HG03060 (cell line): ENCODE results near the gene SART3.

Experiments
- ATAC-seq: cut with Tn5 transposase; IDR thresholded peaks from one replicate; pipeline ENCODE4 v1.9.1; 2021; ENCODE audit warnings: low read depth, moderate number of reproducible peaks; ENCODE audit not compliant: unreplicated experiment

SART3 gene, protein sequence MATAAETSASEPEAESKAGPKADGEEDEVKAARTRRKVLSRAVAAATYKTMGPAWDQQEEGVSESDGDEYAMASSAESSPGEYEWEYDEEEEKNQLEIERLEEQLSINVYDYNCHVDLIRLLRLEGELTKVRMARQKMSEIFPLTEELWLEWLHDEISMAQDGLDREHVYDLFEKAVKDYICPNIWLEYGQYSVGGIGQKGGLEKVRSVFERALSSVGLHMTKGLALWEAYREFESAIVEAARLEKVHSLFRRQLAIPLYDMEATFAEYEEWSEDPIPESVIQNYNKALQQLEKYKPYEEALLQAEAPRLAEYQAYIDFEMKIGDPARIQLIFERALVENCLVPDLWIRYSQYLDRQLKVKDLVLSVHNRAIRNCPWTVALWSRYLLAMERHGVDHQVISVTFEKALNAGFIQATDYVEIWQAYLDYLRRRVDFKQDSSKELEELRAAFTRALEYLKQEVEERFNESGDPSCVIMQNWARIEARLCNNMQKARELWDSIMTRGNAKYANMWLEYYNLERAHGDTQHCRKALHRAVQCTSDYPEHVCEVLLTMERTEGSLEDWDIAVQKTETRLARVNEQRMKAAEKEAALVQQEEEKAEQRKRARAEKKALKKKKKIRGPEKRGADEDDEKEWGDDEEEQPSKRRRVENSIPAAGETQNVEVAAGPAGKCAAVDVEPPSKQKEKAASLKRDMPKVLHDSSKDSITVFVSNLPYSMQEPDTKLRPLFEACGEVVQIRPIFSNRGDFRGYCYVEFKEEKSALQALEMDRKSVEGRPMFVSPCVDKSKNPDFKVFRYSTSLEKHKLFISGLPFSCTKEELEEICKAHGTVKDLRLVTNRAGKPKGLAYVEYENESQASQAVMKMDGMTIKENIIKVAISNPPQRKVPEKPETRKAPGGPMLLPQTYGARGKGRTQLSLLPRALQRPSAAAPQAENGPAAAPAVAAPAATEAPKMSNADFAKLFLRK

DNA sequence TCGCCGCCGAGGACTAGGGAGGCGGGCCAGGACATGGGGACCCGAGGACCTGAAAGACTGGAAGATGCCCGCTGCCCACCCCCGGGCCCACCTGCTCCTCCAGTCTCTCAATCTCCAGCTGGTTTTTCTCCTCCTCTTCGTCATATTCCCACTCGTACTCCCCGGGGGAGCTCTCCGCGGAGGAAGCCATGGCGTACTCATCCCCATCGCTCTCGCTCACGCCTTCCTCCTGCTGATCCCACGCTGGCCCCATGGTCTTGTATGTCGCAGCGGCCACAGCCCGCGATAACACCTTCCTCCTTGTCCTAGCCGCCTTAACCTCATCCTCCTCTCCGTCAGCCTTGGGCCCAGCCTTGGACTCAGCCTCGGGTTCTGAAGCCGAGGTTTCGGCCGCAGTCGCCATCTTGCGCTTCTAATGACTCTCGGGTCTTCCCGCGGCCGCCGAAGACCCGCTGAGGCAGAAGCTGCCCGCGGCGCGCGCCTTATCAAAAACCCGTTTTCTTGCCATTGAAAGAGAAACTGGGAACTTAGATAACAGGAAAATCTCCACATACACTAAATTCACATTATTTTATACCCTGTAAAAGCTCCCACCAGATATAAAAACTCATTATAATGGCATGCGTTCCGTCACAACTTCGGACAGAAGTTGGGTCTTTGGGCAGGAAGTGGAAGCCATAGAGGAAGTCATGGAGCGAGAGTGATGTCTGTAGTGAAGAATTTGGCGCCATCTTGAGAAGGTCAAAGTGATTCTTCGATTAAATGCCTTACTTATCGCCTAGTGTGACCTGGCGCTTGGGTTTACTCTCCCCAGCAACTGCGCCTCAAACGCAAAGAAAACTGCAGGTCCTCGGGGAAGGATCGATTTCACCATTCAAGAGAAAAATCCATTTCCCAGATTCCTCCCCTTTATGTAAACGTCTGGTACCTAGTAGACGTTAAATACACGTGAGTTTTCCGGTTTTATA is at the start of gene SART3:
Gene SART3, minus strand, starts transcription at position 422 of the 968 bp plus-strand sequence. Its CDS starts 19 bp downstream, at position 403.
- ATAC-seq = peak; percentile 35

DNA sequence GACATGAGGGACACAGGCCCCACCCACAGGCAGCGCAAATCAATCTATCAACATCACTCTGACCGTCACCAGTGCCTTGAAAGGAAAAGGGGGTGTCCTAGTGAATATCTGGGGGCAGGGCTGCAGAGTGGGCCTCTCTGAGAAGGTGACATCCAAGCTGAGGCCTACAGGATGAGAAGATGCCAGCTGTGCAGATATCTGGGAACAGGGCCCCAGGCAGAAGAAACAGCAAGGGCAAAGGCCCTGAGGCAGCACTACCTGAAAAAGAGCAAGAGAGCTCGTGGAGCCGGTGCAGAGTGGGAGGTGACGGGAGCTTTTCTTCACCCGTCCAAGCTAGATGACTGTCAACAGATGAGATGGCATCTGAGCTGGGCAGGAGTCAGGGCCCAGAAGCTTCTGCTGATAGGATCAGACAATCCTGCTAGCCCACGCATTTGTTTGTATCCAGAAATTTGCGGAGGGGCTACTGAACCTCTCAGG is 49.4 kb upstream of the SART3 start:
- ATAC-seq = no peak

DNA sequence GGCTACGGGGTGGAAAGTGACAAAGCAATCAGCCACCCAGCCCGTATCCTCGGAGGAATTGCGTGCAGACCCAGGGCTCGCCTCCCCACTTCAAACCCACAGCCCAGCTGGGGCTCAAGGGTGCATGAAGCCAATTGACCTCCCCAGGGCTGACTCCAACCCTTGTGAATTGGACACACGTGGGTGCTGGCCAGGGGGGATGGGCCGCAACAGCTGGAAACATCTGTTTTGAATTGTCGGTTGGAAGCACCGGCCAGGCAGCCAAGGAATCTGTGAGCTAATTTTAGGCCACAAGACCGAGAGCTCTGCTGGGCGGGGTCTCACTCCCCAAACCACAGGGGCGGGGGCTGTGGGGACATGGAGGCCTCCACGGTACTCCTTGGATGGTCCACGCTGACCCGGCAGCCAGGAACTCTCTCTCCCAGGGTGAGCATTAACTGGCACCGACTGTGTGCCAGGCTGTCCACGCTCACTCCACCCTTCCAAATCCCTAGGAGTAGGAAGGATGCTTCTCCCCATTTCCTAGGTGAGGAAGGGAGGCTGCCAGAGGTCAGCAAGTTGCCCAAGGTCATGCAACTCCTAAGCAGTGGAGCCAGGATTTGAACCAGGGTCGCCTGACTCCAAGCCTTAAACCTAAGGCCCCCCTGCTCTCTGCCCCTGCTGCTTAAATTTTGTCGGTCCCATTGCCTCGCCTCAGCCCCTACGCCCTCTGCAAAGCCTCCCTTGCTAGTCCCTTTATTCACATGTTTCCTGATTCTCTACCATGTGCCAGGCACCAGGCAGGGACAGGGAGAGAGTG is 48.8 kb upstream of the SART3 start:
- ATAC-seq = no peak

DNA sequence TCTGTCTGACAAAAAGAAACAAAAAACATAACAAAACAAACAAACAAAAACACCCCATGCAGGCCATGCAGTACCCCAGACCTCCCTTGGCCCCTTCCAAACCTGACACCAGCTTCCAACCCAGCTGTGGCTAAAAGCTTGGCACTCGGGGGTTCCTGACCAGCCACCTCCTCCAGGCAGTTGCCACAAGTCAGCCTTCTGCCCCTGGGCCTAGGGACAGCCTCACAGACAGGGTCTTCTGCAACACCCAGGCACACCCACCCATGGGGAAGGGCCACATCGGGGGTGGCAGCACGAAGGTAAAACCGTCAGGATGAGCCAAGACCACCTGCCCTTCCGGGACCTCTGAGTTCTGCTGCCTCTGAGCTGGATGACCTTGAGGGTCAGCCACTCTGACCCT is 47.6 kb upstream of the SART3 start:
- ATAC-seq = no peak

DNA sequence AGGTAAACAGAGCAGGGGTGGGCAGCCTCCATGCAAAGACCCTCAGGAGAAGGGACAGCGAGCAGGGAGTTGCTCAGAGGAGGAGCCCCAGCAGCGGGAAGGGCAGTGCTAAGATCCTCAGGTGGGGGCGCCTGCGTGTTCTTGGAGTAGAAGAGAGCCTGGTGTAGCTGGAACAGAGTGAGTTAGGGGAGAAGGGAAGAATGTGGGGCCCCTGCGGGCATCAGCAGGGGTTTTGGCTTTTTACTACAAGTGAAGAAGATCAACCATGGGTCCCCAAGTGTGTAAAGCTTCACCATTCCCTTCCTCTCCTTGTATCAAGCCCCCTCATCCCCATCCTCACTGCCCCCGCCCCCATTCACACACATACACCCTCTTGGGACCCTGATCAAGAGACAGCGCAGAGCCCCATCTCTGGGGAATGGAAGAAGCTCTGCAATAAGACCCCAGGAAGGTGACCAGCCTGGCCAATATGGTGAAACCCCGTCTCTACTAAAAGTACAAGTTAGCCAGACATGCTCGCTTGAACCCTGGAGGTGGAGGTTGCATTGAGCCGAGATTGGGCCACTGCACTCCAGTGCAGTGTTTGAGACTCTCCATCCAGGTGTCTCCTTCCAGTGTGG is 47.1 kb upstream of the SART3 start:
- ATAC-seq = no peak

DNA sequence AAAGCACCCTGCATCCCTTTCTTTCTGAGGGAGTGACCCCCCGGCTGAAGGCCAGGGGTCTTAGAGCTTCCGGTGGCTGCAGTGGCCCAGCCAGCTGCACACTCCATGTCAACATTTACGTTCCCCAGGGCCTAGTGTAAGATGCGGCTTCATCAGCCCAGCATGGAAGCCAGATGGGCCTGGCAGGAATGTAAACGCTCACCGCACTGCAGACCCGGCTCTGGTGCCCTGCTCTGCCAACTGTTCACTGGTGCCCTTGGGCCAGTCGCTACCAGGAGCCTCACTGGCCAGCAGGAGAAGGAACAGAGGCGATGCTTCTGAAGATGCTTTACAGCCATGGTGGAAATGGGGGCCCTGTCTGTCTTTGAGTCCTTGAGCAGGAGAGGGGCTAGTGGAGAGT is 45.5 kb upstream of the SART3 start:
- ATAC-seq = no peak

DNA sequence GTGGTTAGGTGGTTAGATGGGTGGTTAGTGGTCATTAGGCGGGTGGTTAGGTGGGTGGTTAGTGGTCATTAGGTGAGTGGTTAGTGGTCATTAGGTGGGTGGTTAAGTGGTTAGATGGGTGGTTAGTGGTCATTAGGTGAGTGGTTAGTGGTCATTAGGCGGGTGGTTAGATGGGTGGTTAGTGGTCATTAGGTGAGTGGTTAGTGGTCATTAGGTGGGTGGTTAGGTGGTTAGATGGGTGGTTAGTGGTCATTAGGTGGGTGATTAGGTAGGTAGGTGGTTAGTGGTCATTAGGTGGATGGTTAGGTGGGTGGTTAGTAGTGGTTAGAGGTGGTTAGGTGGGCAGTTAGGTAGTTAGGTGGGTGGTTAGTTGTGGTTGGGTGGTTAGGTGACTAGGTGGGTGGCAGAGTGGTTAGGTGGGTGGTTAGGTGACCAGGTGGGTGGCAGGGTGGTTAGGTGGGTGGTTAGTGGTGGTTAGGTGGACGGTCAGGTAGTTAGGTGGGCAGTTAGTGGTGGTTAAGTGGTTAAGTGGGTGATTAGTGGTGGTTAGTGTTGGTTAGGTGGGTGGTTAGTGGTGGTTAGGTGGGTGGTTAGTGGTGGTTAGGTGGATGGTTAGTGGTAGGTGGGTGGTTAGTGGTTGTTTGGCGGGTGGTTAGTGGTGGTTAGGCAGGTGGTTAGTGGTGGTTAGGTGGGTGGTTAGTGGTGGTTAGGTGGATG is 44.9 kb upstream of the SART3 start:
- no peak for ATAC-seq

DNA sequence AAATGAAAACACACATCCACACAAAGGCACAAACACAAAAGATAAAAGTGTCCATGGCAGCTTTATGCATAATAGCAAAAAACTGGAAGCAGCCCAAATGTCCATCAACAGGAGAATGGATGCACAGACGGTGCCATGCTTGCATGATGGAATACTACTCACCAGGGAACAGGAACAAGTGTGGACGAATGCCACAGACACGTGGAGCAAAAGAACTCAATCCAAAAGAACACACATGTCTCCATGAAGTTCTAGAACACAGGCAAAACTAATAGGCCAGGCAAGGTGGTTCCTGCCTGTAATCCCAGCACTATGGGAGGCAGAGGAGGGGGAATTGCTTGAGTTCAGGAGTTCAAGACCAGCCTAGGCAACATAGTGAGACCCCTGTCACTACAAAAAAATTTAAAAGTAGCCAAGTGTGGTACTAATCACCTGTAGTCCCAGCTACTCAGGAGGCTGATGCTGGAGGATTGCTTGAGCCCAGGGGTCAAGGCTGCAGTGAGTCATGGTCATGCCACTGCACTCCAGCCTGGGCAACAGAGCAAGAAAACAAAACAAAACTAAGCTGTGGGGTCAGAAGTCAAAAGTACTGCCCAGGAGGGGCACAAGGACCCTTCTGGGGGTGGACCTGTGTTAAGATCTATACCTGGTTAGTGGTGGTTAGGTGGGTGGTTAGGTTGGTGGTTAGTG is 44.2 kb upstream of the SART3 start:
- ATAC-seq = no peak

DNA sequence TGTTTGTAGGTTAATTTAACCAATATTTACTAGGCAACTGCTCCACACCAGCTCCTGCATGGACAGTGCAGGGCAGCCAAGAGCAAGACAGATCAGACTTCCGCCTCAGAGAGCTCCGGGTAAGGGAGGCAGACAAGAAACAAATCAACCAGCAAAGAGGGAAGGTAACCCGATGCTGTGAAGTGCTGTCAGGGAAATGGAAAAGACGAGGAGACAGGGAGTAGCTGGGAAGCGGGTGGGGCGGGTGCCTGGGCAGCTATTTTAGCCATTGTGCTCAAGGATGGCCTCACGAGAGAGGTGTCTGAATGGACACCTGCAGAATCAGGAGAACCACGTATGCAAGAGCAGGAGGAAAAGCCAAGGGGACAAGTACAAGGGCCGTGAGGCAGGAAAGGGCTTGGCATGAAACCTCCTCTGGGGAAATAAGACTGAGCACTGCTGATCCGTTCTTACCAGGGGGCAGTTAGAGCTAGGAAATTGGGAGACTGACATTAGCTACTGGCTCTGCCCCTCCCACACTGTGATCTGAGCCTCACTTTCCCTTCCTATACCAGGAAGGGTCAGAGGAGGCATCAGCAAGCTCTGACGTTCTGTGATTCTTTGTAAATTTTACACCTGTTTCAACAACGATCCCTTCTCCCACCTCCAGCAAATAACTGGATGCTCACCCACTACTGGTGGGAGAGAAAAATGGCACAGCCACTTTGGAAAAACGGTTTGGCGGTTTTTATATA is 43.4 kb upstream of the SART3 start:
- no peak for ATAC-seq

DNA sequence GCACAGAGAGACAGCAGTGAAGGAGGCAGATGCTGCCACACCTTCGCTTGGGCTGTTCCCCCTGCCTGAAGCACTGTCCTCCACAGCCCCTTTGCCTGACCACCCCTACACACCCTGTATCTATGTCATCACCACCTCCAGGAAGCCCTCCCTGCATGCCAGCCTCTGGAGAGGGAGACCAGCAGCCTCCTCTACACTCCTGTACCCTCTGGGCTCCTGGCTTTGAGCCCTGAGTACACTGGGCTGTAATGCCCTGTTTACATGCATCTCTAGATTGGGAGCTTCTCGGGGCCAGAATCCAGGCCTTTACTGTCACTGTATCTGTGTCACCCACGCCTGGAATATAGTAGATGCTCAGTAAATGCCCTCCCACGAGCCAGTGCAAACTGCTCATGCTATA is 42.8 kb upstream of the SART3 start:
- ATAC-seq = no peak

DNA sequence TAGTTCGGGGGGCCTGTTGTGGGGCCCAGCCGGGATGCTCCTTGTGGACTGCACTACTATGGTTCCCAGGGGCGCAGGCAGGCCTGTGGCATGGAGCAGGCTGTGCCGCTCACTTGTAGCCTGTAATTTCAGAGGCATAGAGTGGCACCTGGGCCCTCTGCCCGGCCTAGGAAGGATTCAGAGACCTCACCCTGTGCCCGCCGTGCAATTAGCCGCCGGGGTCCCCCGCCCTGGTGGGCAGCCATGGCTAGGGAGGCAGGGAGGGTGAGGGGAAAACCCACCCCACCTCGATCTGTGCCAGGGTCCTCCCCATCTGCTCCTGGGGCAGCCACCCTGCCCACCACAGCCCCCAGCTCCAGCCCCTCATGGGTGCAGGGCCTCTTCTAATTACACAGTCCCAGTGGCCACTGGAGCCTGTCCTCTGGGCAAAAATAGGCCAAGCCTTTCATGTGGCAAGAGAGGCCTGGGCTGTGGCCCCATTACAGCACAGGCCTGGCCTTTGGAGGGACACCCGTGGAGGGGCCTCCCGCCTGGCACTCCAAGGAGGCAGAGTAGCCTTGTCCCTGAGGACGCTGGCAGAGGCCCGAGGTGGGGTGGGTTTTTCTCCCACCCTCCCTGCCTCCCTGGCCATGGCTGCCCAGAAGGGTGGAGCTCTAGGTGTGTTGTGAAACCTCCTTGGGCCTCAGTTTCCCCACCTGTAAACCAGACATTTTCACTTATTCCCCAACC is 42.2 kb upstream of the SART3 start:
- no peak for ATAC-seq

DNA sequence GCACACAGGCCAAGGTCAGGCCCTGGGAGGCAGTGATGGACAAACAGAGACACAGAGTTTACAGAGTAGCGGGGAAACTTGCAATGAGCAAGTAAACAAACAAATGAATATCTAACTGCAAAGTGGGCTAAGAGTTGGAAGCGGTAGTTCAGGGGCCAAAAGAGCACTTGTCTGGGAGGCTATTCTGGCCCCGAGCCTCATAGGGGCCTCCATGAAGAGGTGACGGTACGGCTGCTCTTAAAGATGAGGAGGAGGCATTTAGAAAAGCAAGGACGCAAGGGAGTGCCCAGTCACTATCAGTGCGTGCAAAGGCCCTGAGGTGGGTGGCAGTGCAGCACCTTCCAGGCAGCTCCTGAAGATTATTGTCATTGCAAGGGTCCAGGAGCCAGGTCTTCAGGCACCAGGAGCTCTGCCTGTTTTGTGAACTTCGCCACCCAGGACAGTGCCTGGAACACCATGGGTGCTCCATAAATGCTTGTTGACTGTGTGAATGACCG is 41.3 kb upstream of the SART3 start:
- no peak for ATAC-seq

DNA sequence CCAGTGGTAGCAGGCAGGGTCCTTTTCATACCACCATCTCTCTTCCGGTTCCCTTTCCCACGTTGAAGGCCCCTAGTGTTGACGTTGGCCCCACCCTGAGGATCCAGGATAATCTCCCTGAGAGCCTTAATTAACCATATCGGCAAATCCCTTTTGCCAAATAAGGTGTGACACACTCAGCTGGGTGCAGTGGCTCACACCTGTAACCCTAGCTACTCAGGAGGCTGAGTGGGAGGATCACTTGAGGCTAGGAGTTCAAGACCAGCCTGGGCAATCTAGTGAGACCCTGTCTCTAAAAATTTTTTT is 39.7 kb upstream of the SART3 start:
- no peak for ATAC-seq

DNA sequence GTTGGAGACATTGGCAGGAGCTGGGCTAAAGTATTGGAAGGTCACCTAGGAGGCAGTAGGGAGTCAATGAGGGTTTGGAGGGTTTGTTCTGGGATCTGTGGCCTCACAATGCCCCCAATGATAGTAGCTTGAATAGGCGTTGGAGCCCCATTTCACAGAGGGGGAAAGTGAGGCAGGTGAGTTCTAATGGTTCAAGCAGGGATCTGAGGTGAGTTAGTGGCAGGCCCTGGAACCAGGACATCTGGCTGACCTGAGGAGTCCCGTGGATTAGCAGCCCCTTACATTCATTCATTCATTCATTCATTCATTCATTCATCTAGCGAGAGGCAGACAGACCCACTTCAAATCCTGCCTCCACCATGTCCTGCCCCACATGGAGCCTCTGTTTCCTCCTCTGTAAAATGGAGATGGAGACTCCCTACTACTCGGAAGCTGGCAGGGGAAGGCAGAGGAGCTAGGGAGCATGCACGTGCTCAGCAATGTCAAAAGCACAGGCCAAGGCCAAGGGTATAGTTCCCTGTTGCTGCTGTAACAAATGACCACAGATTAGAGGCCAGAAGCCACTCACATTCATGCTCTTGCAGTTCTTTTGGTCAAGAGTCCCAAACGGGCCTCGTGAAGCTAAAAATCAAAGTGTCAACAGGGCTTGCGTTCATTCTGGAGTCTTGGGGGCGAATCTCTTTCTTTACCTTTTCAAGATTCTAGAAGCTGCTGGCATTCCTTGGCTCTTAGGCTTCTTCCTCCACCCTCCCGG is 39.2 kb upstream of the SART3 start:
- no peak for ATAC-seq

DNA sequence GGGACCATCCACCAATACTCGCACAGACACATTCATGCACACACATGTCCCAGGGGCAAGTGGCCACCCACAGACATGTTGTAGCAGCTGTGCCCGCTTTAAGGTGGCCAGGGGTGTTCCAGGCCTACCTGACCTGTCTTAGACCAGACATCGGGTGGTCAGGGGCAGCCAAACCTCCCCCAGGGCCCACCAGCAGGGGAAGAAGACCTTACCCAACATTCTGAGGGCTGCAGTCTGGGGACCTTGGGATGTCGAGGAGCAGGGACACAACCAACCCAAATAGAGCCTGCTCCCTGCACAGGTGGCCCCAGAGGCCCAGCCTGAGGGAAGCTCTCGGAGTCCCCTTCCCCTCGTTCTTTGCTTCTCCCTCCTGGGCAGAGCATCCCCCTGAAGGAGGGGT is 38.6 kb upstream of the SART3 start:
- no peak for ATAC-seq
